NCI-H1092 (cell line): Measurements from ENCODE around the gene SERINC1.

Experiments
- DNase-seq: peaks from one replicate; lab custom pipeline; 2025; lab: John Stamatoyannopoulos, UW

Gene SERINC1

GRCh38 chr6:122432816-122433215 is 38.8 kb downstream of the SERINC1 start:
- DNase-seq, result no peak

GRCh38 chr6:122431780-122432179 is 39.8 kb downstream of the SERINC1 start:
- no peak for DNase-seq

- DNase-seq, result no peak
Measured at GRCh38 chr6:122429323-122429722, 42.3 kb downstream of the SERINC1 start.

GRCh38 chr6:122428781-122429180 is 42.8 kb downstream of the SERINC1 start:
- no peak for DNase-seq

- DNase-seq, result no peak
Measured at GRCh38 chr6:122426597-122426996, 45.0 kb downstream of the SERINC1 start.

- no peak for DNase-seq
Measured at GRCh38 chr6:122423734-122424133, 47.9 kb downstream of the SERINC1 start.

GRCh38 chr6:122422614-122423267 is 48.9 kb downstream of the SERINC1 start:
- no peak for DNase-seq

- no peak for DNase-seq
Measured at GRCh38 chr6:122422003-122422402, 49.6 kb downstream of the SERINC1 start.

GRCh38 chr6:122416825-122417224 is 54.8 kb downstream of the SERINC1 start:
- no peak for DNase-seq

GRCh38 chr6:122412001-122412400 is 59.6 kb downstream of the SERINC1 start:
- no peak for DNase-seq

GRCh38 chr6:122408702-122409458 is 62.7 kb downstream of the SERINC1 start:
- no peak for DNase-seq

GRCh38 chr6:122408240-122408639 is 63.4 kb downstream of the SERINC1 start:
- no peak for DNase-seq

GRCh38 chr6:122407712-122408111 is 63.9 kb downstream of the SERINC1 start:
- no peak for DNase-seq

- no peak for DNase-seq
Measured at GRCh38 chr6:122406187-122406586, 65.4 kb downstream of the SERINC1 start.

GRCh38 chr6:122405417-122405816 is 66.2 kb downstream of the SERINC1 start:
- DNase-seq, result no peak

- DNase-seq, result no peak
Measured at GRCh38 chr6:122404444-122404843, 67.2 kb downstream of the SERINC1 start.

- DNase-seq, result no peak
Measured at GRCh38 chr6:122401104-122401503, 70.5 kb downstream of the SERINC1 start.

- no peak for DNase-seq
Measured at GRCh38 chr6:122400462-122401089, 71.0 kb downstream of the SERINC1 start.

GRCh38 chr6:122400121-122400450 is 71.5 kb downstream of the SERINC1 start:
- DNase-seq, result no peak

GRCh38 chr6:122399348-122400120 is 72.1 kb downstream of the SERINC1 start, which contains the start of gene HSF2:
Gene HSF2, plus strand, starts transcription at chr6:122399652. Its CDS starts 86 bp downstream, at chr6:122399738.
- DNase-seq, result peak; percentile 90

- no peak for DNase-seq
Measured at GRCh38 chr6:122399055-122399347, 72.6 kb downstream of the SERINC1 start.

GRCh38 chr6:122394016-122394415 is 77.6 kb downstream of the SERINC1 start:
- DNase-seq, result no peak
